NK-92 (cell line): ENCODE data around the gene KLHL17.
"Not testable (repeated sequence)": the region's sequence is repeated elsewhere in the genome, so short reads cannot be mapped to it uniquely, and the experiment has no call there.

Experiments
- DNase-seq: peaks from one replicate; lab custom pipeline; 2025; ENCODE audit not compliant: unreplicated experiment; lab: John Stamatoyannopoulos, UW

Gene KLHL17

DNA sequence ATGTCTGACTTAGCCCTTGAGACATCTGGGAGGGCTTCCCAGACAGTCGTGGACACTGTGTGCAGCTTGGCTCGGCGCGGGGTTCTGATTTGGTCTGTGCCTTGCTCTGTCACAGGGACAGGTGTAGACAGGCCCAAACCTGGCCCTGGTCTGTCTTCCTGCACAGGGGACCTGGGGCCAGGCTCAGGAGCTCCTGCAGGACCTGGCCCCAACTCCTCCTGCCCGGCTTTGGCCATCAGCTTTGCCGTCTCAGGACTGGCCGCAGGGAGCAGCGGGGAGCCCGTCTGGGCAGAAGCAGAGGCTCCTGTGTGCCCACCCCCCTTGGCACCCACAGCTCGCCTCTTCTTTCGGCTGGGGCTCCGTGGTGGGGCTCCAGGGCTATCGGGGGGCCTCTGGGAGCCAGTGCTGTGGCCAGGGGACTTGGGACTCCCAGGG is 19.8 kb downstream of the KLHL17 start:
- DNase-seq = no peak

GRCh38 chr1:980602-981395 is 20.4 kb downstream of the KLHL17 start:
- DNase-seq = no peak

DNA sequence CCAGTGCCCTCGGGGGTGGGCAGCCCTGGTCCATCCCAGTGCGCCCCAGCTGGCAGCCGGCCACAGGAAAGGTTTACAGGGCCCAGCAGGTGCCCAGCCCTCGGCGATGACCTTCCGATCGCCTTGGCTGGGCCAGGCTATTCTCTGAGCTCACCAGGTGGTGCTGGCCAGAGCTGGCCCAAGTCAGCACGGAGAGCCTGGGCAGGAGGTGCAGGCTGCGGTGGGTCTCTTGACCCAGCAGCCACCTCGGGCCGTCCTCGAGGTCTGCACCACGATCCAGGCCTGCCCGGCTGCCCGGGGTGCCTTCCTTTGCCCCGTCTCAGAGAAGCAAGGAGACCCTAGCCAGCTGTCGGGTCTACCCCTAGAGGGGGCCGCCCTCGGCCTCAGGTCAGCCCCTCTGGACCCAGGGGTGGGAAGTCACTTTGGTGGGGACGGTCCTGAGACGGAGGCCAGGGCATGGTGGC is 21.1 kb downstream of the KLHL17 start:
- no peak for DNase-seq

- DNase-seq = no peak
Observed at GRCh38 chr1:981955-982558, 21.7 kb downstream of the KLHL17 start, which contains the start of gene PERM1. Gene PERM1, minus strand, starts transcription at chr1:982093. Its CDS starts 1,064 bp downstream, at chr1:981029.

GRCh38 chr1:982765-983436 is 22.5 kb downstream of the KLHL17 start:
- no peak for DNase-seq

GRCh38 chr1:983798-984475 is 23.6 kb downstream of the KLHL17 start:
- DNase-seq = no peak

GRCh38 chr1:984476-984814 is 24.1 kb downstream of the KLHL17 start:
- no peak for DNase-seq

- DNase-seq = no peak
Observed at GRCh38 chr1:985126-985525, 24.7 kb downstream of the KLHL17 start.

- DNase-seq = not testable (repeated sequence)
Observed at GRCh38 chr1:988061-988460, 27.7 kb downstream of the KLHL17 start.

GRCh38 chr1:991275-991674 is 30.9 kb downstream of the KLHL17 start:
- not testable (repeated sequence) for DNase-seq

GRCh38 chr1:991895-992294 is 31.5 kb downstream of the KLHL17 start:
- no peak for DNase-seq

DNA sequence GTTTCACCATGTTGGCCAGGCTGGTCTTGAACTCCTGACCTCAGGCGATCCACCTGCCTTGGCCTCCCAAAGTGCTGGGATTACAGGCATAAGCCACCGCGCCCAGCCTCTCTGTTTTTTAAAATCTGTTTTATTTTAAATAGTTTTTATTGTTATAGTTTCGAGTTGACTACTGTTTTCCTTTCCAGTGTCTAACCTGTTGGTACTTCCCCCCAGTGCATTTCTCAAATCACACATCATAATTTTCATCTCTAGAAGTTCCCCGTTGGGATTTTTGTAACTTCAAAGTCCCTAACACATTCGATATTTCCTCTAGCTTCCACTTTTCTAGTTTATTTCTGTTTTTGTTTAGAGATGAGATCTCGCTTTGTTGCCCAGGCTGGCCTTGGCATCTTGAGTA is 32.0 kb downstream of the KLHL17 start:
- no peak for DNase-seq

- DNase-seq = no peak
Observed at GRCh38 chr1:993379-993995, 33.1 kb downstream of the KLHL17 start.

GRCh38 chr1:994546-994945 is 34.2 kb downstream of the KLHL17 start:
- not testable (repeated sequence) for DNase-seq

GRCh38 chr1:995665-996633 is 35.6 kb downstream of the KLHL17 start:
- no peak for DNase-seq

GRCh38 chr1:996851-997712 is 36.7 kb downstream of the KLHL17 start:
- DNase-seq = no peak

- no peak for DNase-seq
Observed at GRCh38 chr1:997713-997992, 37.3 kb downstream of the KLHL17 start.

DNA sequence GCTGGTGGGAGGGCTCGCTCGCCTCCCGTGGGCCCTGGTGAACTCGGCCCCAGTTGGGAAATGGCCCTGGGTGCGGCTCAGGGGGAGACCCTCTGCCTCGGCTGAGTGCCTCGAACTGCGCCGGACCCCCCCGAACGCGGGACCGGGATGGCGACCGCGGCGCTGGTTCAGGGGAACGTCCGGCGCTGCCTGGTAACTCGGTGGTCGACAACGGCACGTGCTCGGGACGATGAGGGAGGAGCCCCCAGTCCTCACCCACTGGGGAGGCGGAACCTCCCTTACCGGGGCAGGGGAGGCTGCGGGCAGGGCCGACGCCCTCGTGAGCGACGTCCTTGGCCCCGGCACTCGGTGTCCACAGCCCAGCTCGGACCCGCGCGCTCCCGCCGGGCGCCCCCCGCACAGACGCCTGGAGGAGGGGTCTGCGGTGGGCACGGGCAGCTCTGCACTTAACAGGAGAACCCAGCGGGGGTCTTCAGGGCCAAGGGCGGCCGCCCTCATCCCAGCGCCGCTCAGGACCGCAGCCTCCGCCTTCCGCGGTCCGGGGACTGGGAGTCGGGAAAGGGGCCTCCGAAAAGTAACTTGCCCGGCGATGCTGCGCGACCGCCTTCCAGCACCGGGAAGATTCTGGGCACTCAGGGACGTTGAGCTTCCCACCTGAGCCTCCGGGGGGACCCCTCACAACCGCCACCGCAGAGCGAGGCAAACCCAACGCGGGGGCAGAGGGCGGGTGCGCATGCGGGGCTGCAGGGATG is 37.8 kb downstream of the KLHL17 start:
- DNase-seq = no peak

DNA sequence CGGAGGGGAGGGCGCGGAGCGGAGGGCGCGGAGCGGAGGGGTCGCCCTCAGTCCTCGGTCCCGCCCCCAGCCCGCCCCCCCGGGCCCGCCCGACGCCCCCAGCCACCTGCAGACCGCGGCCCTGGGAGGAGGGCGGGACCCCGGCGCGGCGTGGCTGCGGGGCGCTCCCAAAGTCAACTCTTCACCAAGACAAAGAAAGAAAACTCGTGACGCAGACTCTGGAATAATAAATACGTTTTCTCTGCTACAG is 38.3 kb downstream of the KLHL17 start:
- DNase-seq = no peak
